Suprapubic skin (tissue), 4 donors: ENCODE results near the gene NID2.

Experiments used
- CTCF ChIP-seq, 2 donors: fragments of 200-600 bp in 1 of 2; fragments of 450-650 bp in 1 of 2; sonication (generic) in 1 of 2; IDR thresholded peaks; one replicate each; pipeline ENCODE4 v1.5.1; 2016 to 2019; ENCODE audit warnings: antibody characterized with exemption in 2 of 2, mild to moderate bottlenecking in 1 of 2, moderate library complexity in 1 of 2
- EP300 ChIP-seq: sonication (generic); formaldehyde crosslinking; IDR thresholded peaks from one replicate; pipeline ENCODE4 v1.6.1; 2017; ENCODE audit warnings: antibody characterized with exemption
- POLR2A ChIP-seq, 2 donors: fragments of 450-650 bp; IDR thresholded peaks; one replicate each; pipeline ENCODE4 v1.6.1; 2017; ENCODE audit warnings: antibody characterized with exemption in 2 of 2, mild to moderate bottlenecking in 2 of 2, moderate library complexity in 2 of 2
- POLR2AphosphoS5 ChIP-seq, 3 donors: sonication (generic); formaldehyde crosslinking; IDR thresholded peaks; one replicate each; pipeline ENCODE4 v1.6.1; 2017; ENCODE audit warnings: antibody characterized with exemption in 3 of 3

GRCh38 chr14:52094546-52095271 is 25.9 kb upstream of the NID2 start:
- TF ChIP-seq POLR2A (IDR thresholded peaks at IDR 0.05): no peak
- no peak for TF ChIP-seq CTCF (IDR thresholded peaks at IDR 0.05)
- no peak for TF ChIP-seq POLR2AphosphoS5 (IDR thresholded peaks at IDR 0.05)
- TF ChIP-seq EP300: no peak
